HepG2 (cell line): ENCODE data around the gene NR2F6. TPM values are rescaled to one million over a fixed set of nuclear protein-coding genes. Genes with fewer than 3 reads are reported as not detected.

Experiments
- CBFB ChIP-seq: sonication (generic); formaldehyde crosslinking; IDR thresholded peaks from 2 replicates; pipeline ENCODE4 v1.4.0; 2020; ENCODE audit warnings: missing genetic modification reagents
- CENPT ChIP-seq: sonication (generic); formaldehyde crosslinking; IDR thresholded peaks from 2 replicates; pipeline ENCODE4 v1.8.0; 2022; ENCODE audit warnings: low read depth, mild to moderate bottlenecking, moderate library complexity, missing genetic modification reagents
- GZF1 ChIP-seq: sonication (generic); formaldehyde crosslinking; IDR thresholded peaks from 2 replicates; pipeline ENCODE4 v1.5.1; 2020; ENCODE audit warnings: mild to moderate bottlenecking, missing genetic modification reagents
- KDM1A ChIP-seq: IDR thresholded peaks from 2 replicates; pipeline ENCODE4 v1.6.1; 2016; ENCODE audit warnings: missing compliant biosample characterization
- KLF11 ChIP-seq: IDR thresholded peaks from 2 replicates; pipeline ENCODE4 v1.6.1; 2016; ENCODE audit warnings: missing compliant biosample characterization
- PRPF4 ChIP-seq: fragments of 200-400 bp; formaldehyde crosslinking; IDR thresholded peaks from 2 replicates; pipeline ENCODE4 v1.6.1; 2016; ENCODE audit warnings: low read length, low read depth; ENCODE audit not compliant: poor library complexity, severe bottlenecking
- RXRA ChIP-seq: sonication (generic); formaldehyde crosslinking; IDR thresholded peaks from 2 replicates; pipeline ENCODE4 v1.5.1; 2020; ENCODE audit warnings: missing genetic modification reagents
- SIN3A ChIP-seq: IDR thresholded peaks from 2 replicates; pipeline ENCODE4 v1.6.1; 2011; ENCODE audit warnings: low read depth, mild to moderate bottlenecking, control low read depth, low read length, borderline replicate concordance
- SRSF9 ChIP-seq: fragments of 200-400 bp; formaldehyde crosslinking; IDR thresholded peaks from 2 replicates; pipeline ENCODE4 v1.6.1; 2018; ENCODE audit warnings: borderline replicate concordance, mild to moderate bottlenecking, low read depth, low read length; ENCODE audit not compliant: insufficient read depth, poor library complexity, severe bottlenecking
- ZKSCAN5 ChIP-seq: sonication (generic); formaldehyde crosslinking; IDR thresholded peaks from 2 replicates; pipeline ENCODE4 v1.5.1; 2020; ENCODE audit warnings: mild to moderate bottlenecking, missing genetic modification reagents
- ZNF232 ChIP-seq: sonication (generic); formaldehyde crosslinking; IDR thresholded peaks from 2 replicates; pipeline ENCODE4 v1.4.0; 2020; ENCODE audit warnings: missing genetic modification reagents, borderline replicate concordance
- ZNF24 ChIP-seq: fragments of 450-650 bp; IDR thresholded peaks from 2 replicates; pipeline ENCODE4 v1.6.1; 2017; ENCODE audit warnings: antibody characterized with exemption, mild to moderate bottlenecking
- ZNF263 ChIP-seq: sonication (generic); formaldehyde crosslinking; IDR thresholded peaks from 2 replicates; pipeline ENCODE4 v1.4.0; 2020; ENCODE audit warnings: missing genetic modification reagents
- ZNF34 ChIP-seq: sonication (generic); formaldehyde crosslinking; IDR thresholded peaks from 2 replicates; pipeline ENCODE4 v1.4.0; 2020; ENCODE audit warnings: mild to moderate bottlenecking, missing genetic modification reagents, borderline replicate concordance
- ZNF350 ChIP-seq: sonication (generic); formaldehyde crosslinking; IDR thresholded peaks from 2 replicates; pipeline ENCODE4 v1.4.0; 2020; ENCODE audit warnings: mild to moderate bottlenecking, low read depth, missing genetic modification reagents, borderline replicate concordance
- ZNF569 ChIP-seq: sonication (generic); formaldehyde crosslinking; IDR thresholded peaks from 2 replicates; pipeline ENCODE4 v1.5.0; 2020; ENCODE audit warnings: mild to moderate bottlenecking, missing genetic modification reagents, moderate library complexity, borderline replicate concordance
- ZNF614 ChIP-seq: IDR thresholded peaks from 2 replicates; pipeline ENCODE4 v1.6.1; 2018; ENCODE audit warnings: missing biosample characterization, missing genetic modification reagents, inconsistent platforms, borderline replicate concordance
- ZNF709 ChIP-seq: sonication (generic); formaldehyde crosslinking; IDR thresholded peaks from 2 replicates; pipeline ENCODE4 v1.5.0; 2020; ENCODE audit warnings: mild to moderate bottlenecking, missing genetic modification reagents
- ZSCAN20 ChIP-seq: sonication (generic); formaldehyde crosslinking; IDR thresholded peaks from 2 replicates; pipeline ENCODE4 v1.4.0; 2020; ENCODE audit warnings: missing genetic modification reagents, mild to moderate bottlenecking, borderline replicate concordance
- polyA plus RNA-seq, 8 experiments: library from polyadenylated mRNA; depleted of rRNA in 3 of 8; stranded (reverse) in 7 of 8; unstranded in 1 of 8; fragments of >200 nt; fragmentation: Illumina TruSeq in 4 of 8; extraction: Trizol in 4 of 8; gene quantifications; 2 replicates each; pipeline versions ENCODE4 v1.2.1 to v1.2.3, GENCODE V29; 2011 to 2016; ENCODE audit warnings: low read depth in 4 of 8, missing spikeins in 1 of 8, mixed read lengths in 1 of 8; ENCODE audit not compliant: insufficient read depth in 1 of 8
- total RNA-seq, 5 experiments: library from RNA; depleted of rRNA; stranded (reverse); fragments of >200 nt; fragmentation: Illumina TruSeq; extraction: Trizol; gene quantifications; 2 replicates each; pipeline ENCODE4 v1.2.3, GENCODE V29; 2016; ENCODE audit warnings: low read depth in 1 of 5
- TF ChIP-seq, protein P1 (sequence below): sonication (generic); formaldehyde crosslinking; IDR thresholded peaks from 2 replicates; pipeline ENCODE4 v1.4.0; 2020; ENCODE audit warnings: missing genetic modification reagents, borderline replicate concordance
- TF ChIP-seq, protein P2 (sequence below): sonication (generic); formaldehyde crosslinking; IDR thresholded peaks from 2 replicates; pipeline ENCODE4 v1.4.0; 2020; ENCODE audit warnings: missing genetic modification reagents
- TF ChIP-seq, protein P3 (sequence below): sonication (generic); formaldehyde crosslinking; IDR thresholded peaks from 2 replicates; pipeline ENCODE4 v1.8.1; 2022; ENCODE audit warnings: low read depth, mild to moderate bottlenecking, missing genetic modification reagents

NR2F6 gene
- total and polyA plus RNA-seq, 2 of the 13 experiments (the other 11 are each of a cell fraction or from before 2014, with no cell fraction given): 30.9 to 72.4 TPM

DNA sequence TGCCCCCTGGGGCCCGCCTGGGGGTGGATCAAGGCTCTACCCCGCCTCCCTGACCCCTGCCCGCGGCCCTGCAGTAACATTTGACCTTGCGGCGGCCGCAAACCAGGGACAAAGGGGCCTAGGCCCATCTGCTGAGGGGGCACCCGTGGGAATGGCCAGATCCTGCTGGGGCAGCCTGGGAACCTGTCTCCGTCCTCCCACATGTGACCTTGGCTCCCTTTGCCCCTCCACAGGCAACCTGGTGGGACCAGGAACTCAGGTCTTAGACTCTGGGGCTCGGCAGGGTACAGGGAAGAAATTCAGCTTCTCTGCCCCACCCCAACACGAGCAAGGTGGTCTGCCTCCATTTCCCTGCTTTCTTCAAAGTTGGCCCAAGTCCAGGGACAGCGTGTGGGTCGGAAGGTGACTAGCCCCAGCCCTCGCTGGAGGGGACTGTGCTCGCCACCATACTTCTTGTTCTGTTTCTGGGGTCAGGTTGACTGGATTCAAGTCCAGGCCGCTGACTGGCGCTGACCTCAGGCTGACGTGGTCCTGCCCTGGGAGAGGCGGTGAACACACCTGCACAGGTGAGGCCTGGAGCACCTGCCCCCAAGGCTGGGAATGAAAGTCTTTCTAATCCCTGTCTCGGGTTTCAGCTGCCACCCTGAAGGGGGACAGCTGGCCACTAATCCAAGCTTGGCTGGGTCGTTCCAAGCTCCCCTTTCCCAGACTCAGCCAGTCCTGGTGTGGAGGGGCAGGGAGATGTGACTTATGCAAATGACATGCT lies 2.5 kb upstream of the NR2F6 start (continued):
- TF ChIP-seq, protein P1, sequence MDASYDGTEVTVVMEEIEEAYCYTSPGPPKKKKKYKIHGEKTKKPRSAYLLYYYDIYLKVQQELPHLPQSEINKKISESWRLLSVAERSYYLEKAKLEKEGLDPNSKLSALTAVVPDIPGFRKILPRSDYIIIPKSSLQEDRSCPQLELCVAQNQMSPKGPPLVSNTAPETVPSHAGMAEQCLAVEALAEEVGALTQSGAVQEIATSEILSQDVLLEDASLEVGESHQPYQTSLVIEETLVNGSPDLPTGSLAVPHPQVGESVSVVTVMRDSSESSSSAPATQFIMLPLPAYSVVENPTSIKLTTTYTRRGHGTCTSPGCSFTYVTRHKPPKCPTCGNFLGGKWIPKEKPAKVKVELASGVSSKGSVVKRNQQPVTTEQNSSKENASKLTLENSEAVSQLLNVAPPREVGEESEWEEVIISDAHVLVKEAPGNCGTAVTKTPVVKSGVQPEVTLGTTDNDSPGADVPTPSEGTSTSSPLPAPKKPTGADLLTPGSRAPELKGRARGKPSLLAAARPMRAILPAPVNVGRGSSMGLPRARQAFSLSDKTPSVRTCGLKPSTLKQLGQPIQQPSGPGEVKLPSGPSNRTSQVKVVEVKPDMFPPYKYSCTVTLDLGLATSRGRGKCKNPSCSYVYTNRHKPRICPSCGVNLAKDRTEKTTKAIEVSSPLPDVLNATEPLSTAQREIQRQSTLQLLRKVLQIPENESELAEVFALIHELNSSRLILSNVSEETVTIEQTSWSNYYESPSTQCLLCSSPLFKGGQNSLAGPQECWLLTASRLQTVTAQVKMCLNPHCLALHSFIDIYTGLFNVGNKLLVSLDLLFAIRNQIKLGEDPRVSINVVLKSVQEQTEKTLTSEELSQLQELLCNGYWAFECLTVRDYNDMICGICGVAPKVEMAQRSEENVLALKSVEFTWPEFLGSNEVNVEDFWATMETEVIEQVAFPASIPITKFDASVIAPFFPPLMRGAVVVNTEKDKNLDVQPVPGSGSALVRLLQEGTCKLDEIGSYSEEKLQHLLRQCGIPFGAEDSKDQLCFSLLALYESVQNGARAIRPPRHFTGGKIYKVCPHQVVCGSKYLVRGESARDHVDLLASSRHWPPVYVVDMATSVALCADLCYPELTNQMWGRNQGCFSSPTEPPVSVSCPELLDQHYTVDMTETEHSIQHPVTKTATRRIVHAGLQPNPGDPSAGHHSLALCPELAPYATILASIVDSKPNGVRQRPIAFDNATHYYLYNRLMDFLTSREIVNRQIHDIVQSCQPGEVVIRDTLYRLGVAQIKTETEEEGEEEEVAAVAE (CRISPR knock-in tag): no peak
- TF ChIP-seq, protein P2, sequence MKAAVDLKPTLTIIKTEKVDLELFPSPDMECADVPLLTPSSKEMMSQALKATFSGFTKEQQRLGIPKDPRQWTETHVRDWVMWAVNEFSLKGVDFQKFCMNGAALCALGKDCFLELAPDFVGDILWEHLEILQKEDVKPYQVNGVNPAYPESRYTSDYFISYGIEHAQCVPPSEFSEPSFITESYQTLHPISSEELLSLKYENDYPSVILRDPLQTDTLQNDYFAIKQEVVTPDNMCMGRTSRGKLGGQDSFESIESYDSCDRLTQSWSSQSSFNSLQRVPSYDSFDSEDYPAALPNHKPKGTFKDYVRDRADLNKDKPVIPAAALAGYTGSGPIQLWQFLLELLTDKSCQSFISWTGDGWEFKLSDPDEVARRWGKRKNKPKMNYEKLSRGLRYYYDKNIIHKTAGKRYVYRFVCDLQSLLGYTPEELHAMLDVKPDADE (CRISPR knock-in tag): no peak
- TF ChIP-seq GZF1 (CRISPR knock-in tag): no peak
- TF ChIP-seq ZNF350: peak; percentile 77
- peak; percentile 100 for TF ChIP-seq CBFB
- peak; percentile 34; the same call in 1 of the 2 replicates for TF ChIP-seq ZNF614 (CRISPR knock-in tag)
- TF ChIP-seq SIN3A: 0 out of 2 replicates have a peak, but pooled peaks have one; percentile 5
- TF ChIP-seq ZSCAN20 (CRISPR knock-in tag): no peak
- TF ChIP-seq KLF11: no peak
- peak; percentile 84; the same call in 1 of the 2 replicates for TF ChIP-seq KDM1A
- peak; percentile 100 for TF ChIP-seq ZNF263 (CRISPR knock-in tag)
- TF ChIP-seq RXRA (CRISPR knock-in tag): peak; percentile 99
- no peak for TF ChIP-seq ZNF24
- no peak for TF ChIP-seq ZNF709 (CRISPR knock-in tag)
- TF ChIP-seq SRSF9: no peak
- TF ChIP-seq, protein P3, sequence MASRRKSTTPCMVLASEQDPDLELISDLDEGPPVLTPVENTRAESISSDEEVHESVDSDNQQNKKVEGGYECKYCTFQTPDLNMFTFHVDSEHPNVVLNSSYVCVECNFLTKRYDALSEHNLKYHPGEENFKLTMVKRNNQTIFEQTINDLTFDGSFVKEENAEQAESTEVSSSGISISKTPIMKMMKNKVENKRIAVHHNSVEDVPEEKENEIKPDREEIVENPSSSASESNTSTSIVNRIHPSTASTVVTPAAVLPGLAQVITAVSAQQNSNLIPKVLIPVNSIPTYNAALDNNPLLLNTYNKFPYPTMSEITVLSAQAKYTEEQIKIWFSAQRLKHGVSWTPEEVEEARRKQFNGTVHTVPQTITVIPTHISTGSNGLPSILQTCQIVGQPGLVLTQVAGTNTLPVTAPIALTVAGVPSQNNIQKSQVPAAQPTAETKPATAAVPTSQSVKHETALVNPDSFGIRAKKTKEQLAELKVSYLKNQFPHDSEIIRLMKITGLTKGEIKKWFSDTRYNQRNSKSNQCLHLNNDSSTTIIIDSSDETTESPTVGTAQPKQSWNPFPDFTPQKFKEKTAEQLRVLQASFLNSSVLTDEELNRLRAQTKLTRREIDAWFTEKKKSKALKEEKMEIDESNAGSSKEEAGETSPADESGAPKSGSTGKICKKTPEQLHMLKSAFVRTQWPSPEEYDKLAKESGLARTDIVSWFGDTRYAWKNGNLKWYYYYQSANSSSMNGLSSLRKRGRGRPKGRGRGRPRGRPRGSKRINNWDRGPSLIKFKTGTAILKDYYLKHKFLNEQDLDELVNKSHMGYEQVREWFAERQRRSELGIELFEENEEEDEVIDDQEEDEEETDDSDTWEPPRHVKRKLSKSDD (CRISPR knock-in tag): peak; percentile 80
- peak; percentile 94 for TF ChIP-seq ZNF34 (CRISPR knock-in tag)
- TF ChIP-seq ZNF232 (CRISPR knock-in tag): no peak
- TF ChIP-seq CENPT (CRISPR knock-in tag): no peak
- TF ChIP-seq PRPF4: no peak
- TF ChIP-seq ZKSCAN5: no peak
- no peak for TF ChIP-seq ZNF569
